ENCODE measurements around the gene ADGRA3.

The ADGRA3 gene

DNA sequence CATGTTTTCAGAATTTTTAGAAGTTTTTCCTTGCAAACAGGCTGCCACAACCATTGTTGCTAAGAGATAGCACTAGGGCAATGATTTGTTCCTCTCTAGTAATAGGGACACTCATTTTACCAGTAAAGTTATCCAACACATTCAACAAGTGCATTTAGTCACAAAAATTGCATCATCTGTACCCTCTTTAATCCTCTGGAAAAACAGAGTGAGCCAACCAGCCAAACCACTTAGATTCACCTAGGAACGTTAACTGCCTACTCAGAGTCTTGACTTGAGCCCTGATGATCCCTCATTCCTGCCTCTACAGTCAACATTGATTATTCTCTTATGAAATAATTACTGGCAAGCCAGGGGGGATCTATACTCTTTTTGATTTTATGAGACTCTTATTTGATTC is 17.0 kb upstream of the ADGRA3 start:
- no peak overlapping the region for H3K27ac ChIP-seq (ENCODE audit: low read length)
- no peaks in the 10 kb centered on the region for H3K36me3 ChIP-seq (ENCODE audit: control insufficient read depth in 1 of 2, insufficient read depth in 2 of 2, low read length in 2 of 2)
- no peak overlapping the region for H3K4me3 ChIP-seq (ENCODE audit: low read depth in 1 of 2, low read length in 2 of 2)
- H3K27me3 ChIP-seq (ENCODE audit: low read depth, low read length): no peaks in the 10 kb centered on the region
- peaks cover 7 to 11% of the 10 kb centered on the region in 2 donors for H3K9me3 ChIP-seq (ENCODE audit: control insufficient read depth in 1 of 2, low read length in 2 of 2)
- no peaks in the 10 kb centered on the region for H3K4me1 ChIP-seq (ENCODE audit: control insufficient read depth in 1 of 2, insufficient read depth in 2 of 2, low read length in 2 of 2)

DNA sequence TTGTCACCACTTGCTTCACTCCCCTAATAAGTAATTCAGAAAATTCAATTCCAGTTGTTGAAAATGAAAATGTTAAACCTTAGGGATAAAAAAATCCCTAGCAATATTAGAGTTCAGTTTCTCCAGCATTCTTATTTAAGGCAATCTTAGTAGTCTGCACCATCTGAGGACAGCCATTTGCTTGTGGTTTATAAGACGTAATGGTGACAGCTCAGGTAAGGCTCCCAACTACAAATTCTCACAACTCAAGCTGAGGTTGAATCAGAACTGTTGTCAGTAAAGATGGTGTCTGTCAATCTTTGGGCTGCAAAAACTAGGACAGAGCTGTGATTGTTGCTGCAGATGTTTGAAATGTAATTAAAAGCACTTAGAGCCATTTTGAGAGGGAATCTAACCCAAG is 16.3 kb upstream of the ADGRA3 start:
- no peaks in the 10 kb centered on the region for H3K4me1 ChIP-seq (ENCODE audit: control insufficient read depth in 1 of 2, insufficient read depth in 2 of 2, low read length in 2 of 2)
- H3K4me3 ChIP-seq (ENCODE audit: low read depth in 1 of 2, low read length in 2 of 2): no peak overlapping the region
- H3K27ac ChIP-seq (ENCODE audit: low read length): no peak overlapping the region
- H3K27me3 ChIP-seq (ENCODE audit: low read depth, low read length): no peaks in the 10 kb centered on the region
- no peaks in the 10 kb centered on the region for H3K36me3 ChIP-seq (ENCODE audit: control insufficient read depth in 1 of 2, insufficient read depth in 2 of 2, low read length in 2 of 2)
- peaks cover 7 to 11% of the 10 kb centered on the region in 2 donors for H3K9me3 ChIP-seq (ENCODE audit: control insufficient read depth in 1 of 2, low read length in 2 of 2)

DNA sequence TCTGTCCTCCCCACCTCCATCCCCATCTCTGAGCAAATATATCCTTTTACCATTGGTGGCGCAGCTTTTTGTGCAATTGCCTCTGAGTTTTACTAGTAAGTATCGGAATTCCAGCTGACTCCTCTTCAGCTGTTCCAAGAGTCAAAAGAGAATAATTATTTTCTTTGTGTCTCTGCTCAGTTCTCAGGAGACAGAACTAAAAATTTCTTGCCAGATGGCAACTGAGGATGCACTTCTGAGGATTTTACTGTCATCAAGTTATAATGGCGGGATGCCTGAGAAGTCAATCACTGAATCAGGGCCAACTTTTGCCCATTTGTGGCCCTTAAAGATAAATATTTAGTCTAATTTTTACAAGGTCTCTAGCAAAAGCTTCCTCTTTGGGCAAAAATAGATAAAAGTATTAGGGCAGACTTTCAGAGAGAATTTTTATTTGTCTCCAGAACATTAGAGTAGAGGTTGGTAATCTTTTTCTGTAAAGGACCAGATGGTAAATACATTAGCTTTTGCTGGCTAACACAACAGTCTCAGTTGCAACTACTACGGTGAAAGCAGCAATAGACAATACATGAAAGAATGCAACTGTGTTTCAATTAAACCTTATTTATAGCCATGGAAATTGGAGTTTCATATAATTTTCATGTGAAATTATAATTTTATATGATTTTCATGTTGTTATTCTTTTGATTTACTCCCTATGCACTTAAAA is 15.6 kb upstream of the ADGRA3 start:
- Histone ChIP-seq H3K27ac (ENCODE audit: low read length) (no peak overlapping the region), H3K36me3 (ENCODE audit: control insufficient read depth in 1 of 2, insufficient read depth in 2 of 2, low read length in 2 of 2) (no peaks in the 10 kb centered on the region), H3K9me3 (ENCODE audit: control insufficient read depth in 1 of 2, low read length in 2 of 2) (peaks cover 7 to 11% of the 10 kb centered on the region in 2 donors), H3K4me1 (ENCODE audit: control insufficient read depth in 1 of 2, insufficient read depth in 2 of 2, low read length in 2 of 2) (no peaks in the 10 kb centered on the region), H3K4me3 (ENCODE audit: low read depth in 1 of 2, low read length in 2 of 2) (no peak overlapping the region), H3K27me3 (ENCODE audit: low read depth, low read length) (no peaks in the 10 kb centered on the region)

DNA sequence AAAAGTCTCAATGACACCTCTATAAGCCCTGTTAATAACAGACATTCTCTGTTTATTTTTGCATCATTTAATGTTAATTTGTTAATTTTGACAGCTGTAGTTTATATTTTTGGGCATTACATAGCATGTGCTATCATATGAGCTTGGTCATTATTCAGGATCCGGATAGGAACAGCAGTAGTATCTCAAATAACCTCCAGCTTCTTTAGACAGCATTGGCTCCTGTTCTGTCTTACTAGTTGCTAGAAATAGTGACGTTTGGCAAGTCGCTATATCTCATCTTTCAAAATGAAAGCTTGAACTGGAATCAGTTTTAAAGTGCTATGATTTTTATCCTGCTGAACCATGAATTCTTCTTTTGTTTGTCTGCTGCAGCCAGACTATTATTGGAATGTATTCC is 9.0 kb upstream of the ADGRA3 start:
- H3K4me3 ChIP-seq (ENCODE audit: low read depth in 1 of 2, low read length in 2 of 2): no peak overlapping the region
- no peak overlapping the region for H3K27ac ChIP-seq (ENCODE audit: low read length)
- peaks cover 0 to 3% of the 10 kb centered on the region in 2 donors for H3K4me1 ChIP-seq (ENCODE audit: control insufficient read depth in 1 of 2, insufficient read depth in 2 of 2, low read length in 2 of 2)
- H3K36me3 ChIP-seq (ENCODE audit: control insufficient read depth in 1 of 2, insufficient read depth in 2 of 2, low read length in 2 of 2): no peaks in the 10 kb centered on the region
- no peaks in the 10 kb centered on the region for H3K27me3 ChIP-seq (ENCODE audit: low read depth, low read length)
- no peaks in the 10 kb centered on the region for H3K9me3 ChIP-seq (ENCODE audit: control insufficient read depth in 1 of 2, low read length in 2 of 2)

DNA sequence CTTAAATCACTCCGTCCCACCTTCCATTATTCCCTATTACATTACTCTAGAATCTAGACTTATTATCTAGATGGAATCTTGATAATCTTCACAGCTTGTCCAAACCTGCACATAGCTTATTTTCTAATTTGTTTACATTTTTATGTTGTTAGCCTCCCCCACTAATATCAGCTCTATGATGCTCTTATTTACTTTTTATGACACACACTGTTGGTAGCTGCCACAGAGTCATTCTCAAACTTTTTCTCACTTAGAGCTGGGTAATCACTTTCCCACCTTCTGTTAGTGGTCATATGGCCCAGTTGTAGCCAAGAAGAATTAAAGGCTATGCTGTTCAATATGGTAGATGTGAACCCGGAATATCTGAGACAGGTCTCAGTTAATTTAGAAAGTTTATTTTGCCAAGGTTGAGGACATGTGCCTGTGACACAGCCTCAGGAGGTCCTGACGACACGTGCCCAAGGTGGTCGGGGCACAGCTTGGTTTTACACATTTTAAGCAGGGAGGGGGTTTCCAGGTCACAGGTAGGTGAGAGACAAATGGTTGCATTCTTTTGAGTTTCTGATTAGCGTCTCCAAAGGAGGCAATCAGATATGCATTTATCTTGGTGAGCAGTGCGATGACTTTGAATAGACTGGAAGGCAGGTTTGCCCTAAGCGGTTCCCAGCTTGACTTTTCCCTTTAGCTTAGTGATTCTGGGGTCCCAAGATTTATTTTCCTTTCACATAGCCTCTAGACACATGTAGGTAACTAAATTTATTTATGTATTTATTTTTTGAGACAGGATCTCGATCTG is 7.0 kb upstream of the ADGRA3 start:
- no peaks in the 10 kb centered on the region for H3K9me3 ChIP-seq (ENCODE audit: control insufficient read depth in 1 of 2, low read length in 2 of 2)
- H3K4me1 ChIP-seq (ENCODE audit: control insufficient read depth in 1 of 2, insufficient read depth in 2 of 2, low read length in 2 of 2): peaks cover 0 to 3% of the 10 kb centered on the region in 2 donors

DNA sequence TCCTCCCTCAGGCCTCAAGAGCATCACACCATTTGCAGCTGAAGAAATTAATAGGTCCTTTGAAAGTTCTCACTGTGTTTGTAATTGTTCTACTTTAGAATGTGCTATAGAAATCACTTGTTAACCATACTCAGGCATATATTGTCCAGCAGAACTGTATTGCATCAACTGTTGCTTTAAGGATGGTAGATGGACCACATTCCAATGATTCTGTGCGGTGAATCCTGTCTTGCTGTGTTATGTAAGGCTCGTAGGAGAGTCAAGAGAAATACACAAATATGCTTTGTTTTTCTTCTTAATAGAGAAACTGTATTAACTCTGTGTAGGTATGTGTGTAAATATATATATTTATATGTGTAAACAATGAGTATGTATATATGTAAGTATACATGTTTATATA is 6.3 kb upstream of the ADGRA3 start:
- Histone ChIP-seq H3K4me3 (ENCODE audit: low read depth in 1 of 2, low read length in 2 of 2) (no peak overlapping the region), H3K27ac (ENCODE audit: low read length) (no peak overlapping the region), H3K9me3 (ENCODE audit: control insufficient read depth in 1 of 2, low read length in 2 of 2) (no peaks in the 10 kb centered on the region), H3K27me3 (ENCODE audit: low read depth, low read length) (no peaks in the 10 kb centered on the region), H3K36me3 (ENCODE audit: control insufficient read depth in 1 of 2, insufficient read depth in 2 of 2, low read length in 2 of 2) (no peaks in the 10 kb centered on the region), H3K4me1 (ENCODE audit: control insufficient read depth in 1 of 2, insufficient read depth in 2 of 2, low read length in 2 of 2) (peaks cover 0 to 3% of the 10 kb centered on the region in 2 donors)

More for the DNA sequence above, 7.0 kb upstream of the ADGRA3 start:
- H3K27me3 ChIP-seq (ENCODE audit: low read depth, low read length): no peaks in the 10 kb centered on the region
- no peak overlapping the region for H3K4me3 ChIP-seq (ENCODE audit: low read depth in 1 of 2, low read length in 2 of 2)
- no peaks in the 10 kb centered on the region for H3K36me3 ChIP-seq (ENCODE audit: control insufficient read depth in 1 of 2, insufficient read depth in 2 of 2, low read length in 2 of 2)
- no peak overlapping the region for H3K27ac ChIP-seq (ENCODE audit: low read length)

DNA sequence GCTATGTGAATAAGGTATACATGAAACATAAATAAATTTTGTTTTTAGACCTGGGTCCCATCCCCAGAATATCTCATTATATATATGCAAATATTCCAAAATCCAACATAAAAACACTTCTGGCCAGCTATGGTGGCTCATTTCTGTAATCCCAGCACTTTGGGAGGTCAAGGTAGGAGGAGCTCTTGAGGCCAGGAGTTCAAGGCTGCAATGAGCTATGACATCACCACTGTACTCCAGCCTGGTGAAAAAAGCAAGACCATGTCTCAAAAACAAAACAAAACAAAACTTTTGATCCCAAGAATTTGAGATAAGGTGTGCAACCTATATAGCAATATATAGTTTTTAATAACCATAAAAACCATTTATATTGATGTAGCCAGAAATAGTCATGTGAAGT is 5.4 kb upstream of the ADGRA3 start:
- no peaks in the 10 kb centered on the region for H3K27me3 ChIP-seq (ENCODE audit: low read depth, low read length)
- no peaks in the 10 kb centered on the region for H3K36me3 ChIP-seq (ENCODE audit: control insufficient read depth in 1 of 2, insufficient read depth in 2 of 2, low read length in 2 of 2)
- no peak overlapping the region for H3K27ac ChIP-seq (ENCODE audit: low read length)
- H3K4me1 ChIP-seq (ENCODE audit: control insufficient read depth in 1 of 2, insufficient read depth in 2 of 2, low read length in 2 of 2): peaks cover 0 to 3% of the 10 kb centered on the region in 2 donors
- H3K4me3 ChIP-seq (ENCODE audit: low read depth in 1 of 2, low read length in 2 of 2): no peak overlapping the region
- no peaks in the 10 kb centered on the region for H3K9me3 ChIP-seq (ENCODE audit: control insufficient read depth in 1 of 2, low read length in 2 of 2)

DNA sequence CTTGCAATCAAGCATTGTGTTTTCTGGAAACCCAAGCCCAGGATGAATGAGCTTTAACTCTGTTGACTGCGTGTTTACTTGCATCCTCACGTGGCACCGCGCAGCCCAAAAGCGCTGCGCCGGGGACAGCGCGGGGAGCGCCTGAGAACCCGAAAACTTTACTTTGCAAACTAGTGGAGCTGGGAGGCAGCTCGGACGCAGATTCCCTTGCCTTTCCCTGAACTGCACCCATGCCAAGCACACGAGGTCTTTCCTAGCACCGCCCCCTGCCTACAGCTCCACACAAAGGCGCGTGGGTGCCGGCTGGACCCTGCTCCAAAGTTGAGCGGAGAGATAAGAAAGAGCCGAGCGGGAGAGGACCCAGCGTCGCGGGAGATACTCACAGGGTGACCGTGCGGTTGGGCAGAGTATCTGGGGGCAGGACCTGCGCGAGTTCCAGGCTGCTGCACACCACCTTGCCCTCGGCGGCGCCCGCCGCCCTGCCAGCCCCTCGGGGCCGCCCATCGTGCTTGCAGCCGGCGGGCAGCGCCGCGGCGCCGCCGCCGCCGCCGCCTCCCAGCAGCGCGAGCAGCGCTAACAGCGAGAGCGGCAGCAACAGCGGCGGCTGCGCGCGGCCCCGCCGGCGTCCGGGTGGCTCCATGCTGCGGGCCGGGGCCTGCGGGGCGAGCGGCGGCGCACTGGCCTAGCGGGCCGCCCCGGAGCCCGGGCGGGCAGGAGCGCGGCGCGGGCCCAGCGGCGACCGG is 550 bp downstream of the ADGRA3 start:
- Histone ChIP-seq H3K27me3 (ENCODE audit: low read depth, low read length) (no peaks in the 10 kb centered on the region), H3K4me1 (ENCODE audit: control insufficient read depth in 1 of 2, insufficient read depth in 2 of 2, low read length in 2 of 2) (peaks cover 0 to 15% of the 10 kb centered on the region in 2 donors), H3K4me3 (ENCODE audit: low read depth in 1 of 2, low read length in 2 of 2) (peak overlapping the region; percentile 88 to 91), H3K36me3 (ENCODE audit: control insufficient read depth in 1 of 2, insufficient read depth in 2 of 2, low read length in 2 of 2) (peaks cover 0 to 3% of the 10 kb centered on the region in 2 donors), H3K9me3 (ENCODE audit: control insufficient read depth in 1 of 2, low read length in 2 of 2) (no peaks in the 10 kb centered on the region), H3K27ac (ENCODE audit: low read length) (peak overlapping the region; percentile 40)

DNA sequence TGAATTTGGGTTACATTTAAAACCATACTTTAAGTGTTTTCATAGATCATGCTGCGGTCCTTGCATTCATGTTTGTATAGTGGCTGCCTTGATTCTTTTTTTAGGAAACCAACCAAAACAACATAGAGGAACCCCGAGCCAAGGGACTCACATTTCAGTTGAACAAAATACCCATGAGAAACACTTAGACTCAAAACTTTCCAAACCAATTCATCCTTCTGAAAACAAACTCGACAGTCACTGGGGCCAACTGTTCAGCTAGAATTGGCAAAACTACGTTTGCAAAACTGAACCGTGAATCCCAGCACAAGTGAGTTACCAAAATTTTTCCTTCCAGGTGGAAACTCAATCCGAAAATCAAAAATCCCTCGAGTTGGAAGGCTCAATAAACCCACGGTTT is 1.4 kb downstream of the ADGRA3 start:
- no peaks in the 10 kb centered on the region for H3K27me3 ChIP-seq (ENCODE audit: low read depth, low read length)
- no peaks in the 10 kb centered on the region for H3K9me3 ChIP-seq (ENCODE audit: control insufficient read depth in 1 of 2, low read length in 2 of 2)
- H3K4me3 ChIP-seq (ENCODE audit: low read depth in 1 of 2, low read length in 2 of 2): peak overlapping the region; percentile 88 to 91
- peak overlapping the region; percentile 40 for H3K27ac ChIP-seq (ENCODE audit: low read length)
- H3K36me3 ChIP-seq (ENCODE audit: control insufficient read depth in 1 of 2, insufficient read depth in 2 of 2, low read length in 2 of 2): peaks cover 0 to 3% of the 10 kb centered on the region in 2 donors
- H3K4me1 ChIP-seq (ENCODE audit: control insufficient read depth in 1 of 2, insufficient read depth in 2 of 2, low read length in 2 of 2): peaks cover 0 to 15% of the 10 kb centered on the region in 2 donors

DNA sequence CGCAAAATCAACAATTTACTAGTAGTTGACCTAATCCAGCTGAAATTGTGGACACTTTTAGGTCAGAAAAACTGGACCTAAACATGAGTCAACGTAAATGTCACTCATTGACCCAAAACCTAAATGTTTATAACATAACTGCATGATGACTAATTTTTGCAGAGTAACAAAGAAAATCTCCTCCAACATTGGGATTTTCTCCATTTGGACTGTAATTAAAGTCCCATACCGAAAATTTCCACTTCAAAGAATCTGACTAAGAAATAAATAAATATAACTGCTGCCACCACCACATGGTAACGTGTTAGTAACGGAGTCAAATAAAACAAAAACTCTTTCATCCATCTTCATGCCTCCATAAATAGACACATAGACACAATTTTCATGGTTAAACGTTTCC is 1.9 kb downstream of the ADGRA3 start:
- H3K9me3 ChIP-seq (ENCODE audit: control insufficient read depth in 1 of 2, low read length in 2 of 2): no peaks in the 10 kb centered on the region
- no peaks in the 10 kb centered on the region for H3K27me3 ChIP-seq (ENCODE audit: low read depth, low read length)
- peaks cover 0 to 3% of the 10 kb centered on the region in 2 donors for H3K36me3 ChIP-seq (ENCODE audit: control insufficient read depth in 1 of 2, insufficient read depth in 2 of 2, low read length in 2 of 2)
- peak overlapping the region; percentile 88 to 91 for H3K4me3 ChIP-seq (ENCODE audit: low read depth in 1 of 2, low read length in 2 of 2)
- peak overlapping the region; percentile 40 for H3K27ac ChIP-seq (ENCODE audit: low read length)
- peaks cover 0 to 15% of the 10 kb centered on the region in 2 donors for H3K4me1 ChIP-seq (ENCODE audit: control insufficient read depth in 1 of 2, insufficient read depth in 2 of 2, low read length in 2 of 2)

DNA sequence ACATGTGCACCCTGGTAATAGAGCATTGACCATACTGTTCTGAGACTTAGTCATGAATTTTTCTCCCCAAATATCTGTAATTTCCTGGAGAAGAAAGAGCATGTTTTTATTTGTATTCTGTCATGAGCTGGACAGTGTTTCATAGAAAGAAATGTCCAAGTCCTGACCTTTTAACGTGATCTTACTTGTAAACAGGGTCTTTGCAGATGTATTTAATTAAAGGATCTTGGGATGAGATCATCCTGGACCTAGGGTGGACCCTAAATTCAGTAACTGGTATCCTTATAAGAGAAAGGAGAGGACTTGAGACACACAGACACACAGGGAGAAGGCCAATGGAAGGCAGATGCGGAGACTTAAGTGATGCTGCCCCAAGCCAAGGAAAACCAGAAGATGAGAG is 3.6 kb downstream of the ADGRA3 start:
- peaks cover 5 to 15% of the 10 kb centered on the region in 2 donors for H3K4me1 ChIP-seq (ENCODE audit: control insufficient read depth in 1 of 2, insufficient read depth in 2 of 2, low read length in 2 of 2)
- peaks cover 0 to 3% of the 10 kb centered on the region in 2 donors for H3K36me3 ChIP-seq (ENCODE audit: control insufficient read depth in 1 of 2, insufficient read depth in 2 of 2, low read length in 2 of 2)
- no peaks in the 10 kb centered on the region for H3K9me3 ChIP-seq (ENCODE audit: control insufficient read depth in 1 of 2, low read length in 2 of 2)
- no peaks in the 10 kb centered on the region for H3K27me3 ChIP-seq (ENCODE audit: low read depth, low read length)
- H3K27ac ChIP-seq (ENCODE audit: low read length): no peak overlapping the region
- no peak overlapping the region for H3K4me3 ChIP-seq (ENCODE audit: low read depth in 1 of 2, low read length in 2 of 2)

Measured in muscle layer of duodenum (tissue), 2 donors.